Heart left ventricle (tissue), 13 donors: ENCODE results near the gene CATSPERZ.

Experiments
- CTCF ChIP-seq, 12 donors: fragments of 200-600 bp; sonication (generic) in 4 of 12; IDR thresholded peaks; one replicate each; pipeline versions ENCODE4 v1.5.0 to v1.8.0; 2018 to 2022; ENCODE audit warnings: antibody characterized with exemption in 12 of 12, mild to moderate bottlenecking in 5 of 12
- POLR2A ChIP-seq, 2 donors: fragments of 450-650 bp; IDR thresholded peaks; one replicate each; pipeline ENCODE4 v1.6.1; 2017; ENCODE audit warnings: antibody characterized with exemption in 2 of 2, mild to moderate bottlenecking in 2 of 2, moderate library complexity in 2 of 2
- donor health status: ischemic (EF 13 %, LVEDD 7.1; RV severe dilation, severe dysfunction).
- donor health status: DM: no; HTN: yes; CAD: no.
- donor health status: DM: no; HTN: no; CAD: no.
- donor health status: ischemic (EF 25% LVEDD 6.9; RV normal size, moderate dysfunction).
- donor health status: ischemic (EF 25% LVEDD 5.7; RV mildly dilated, moderate dysfunction).
- donor health status: ischemic (EF 35%, LVEDD 5.7; RV mildly dilated, moderate dysfunction).
- donor health status: nonischemic (EF 11% LVEDD 7.7; RV severe dilation, severe dysfunction).
- donor health status: DM: yes; HTN: yes; CAD: no.
- donor health status: PGD.
- donor health status: ischemic (EF 29% LVEDD 5.4; RV normal size, mild dysfunction).
- donor health status: nonischemic (EF 23%, LVEDD 6.1; RV moderate dilation, normal function).

DNA sequence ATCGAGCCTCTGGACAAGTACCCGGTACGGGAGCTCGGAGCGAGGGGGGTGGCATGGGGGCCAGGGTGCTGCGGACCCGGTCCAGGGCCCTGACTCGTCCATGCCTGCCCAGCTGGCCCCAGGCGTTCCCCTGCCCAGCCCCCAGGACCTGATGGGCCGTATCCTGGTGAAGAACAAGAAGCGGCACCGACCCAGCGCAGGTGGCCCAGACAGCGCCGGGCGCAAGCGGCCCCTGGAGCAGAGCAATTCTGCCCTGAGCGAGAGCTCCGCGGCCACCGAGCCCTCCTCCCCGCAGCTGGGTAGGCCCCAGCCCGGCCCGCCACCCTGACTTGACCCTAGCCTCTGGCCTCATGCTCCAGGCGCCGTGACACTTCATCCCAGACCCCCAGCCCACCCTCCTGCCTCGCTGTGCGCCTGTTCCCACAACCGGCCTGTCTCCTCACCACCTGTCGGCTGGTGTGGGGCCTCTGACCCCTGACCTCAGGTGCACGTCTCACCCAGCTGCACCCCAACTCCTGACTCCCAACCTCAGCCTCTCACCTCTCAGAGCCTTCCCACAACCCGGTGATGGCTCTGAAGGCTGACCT, 41.1 kb upstream of the CATSPERZ start:
- TF ChIP-seq CTCF (IDR thresholded peaks at IDR 0.05): no peak
- no peak for TF ChIP-seq POLR2A (IDR thresholded peaks at IDR 0.05)
